Stimulated activated CD4-positive, alpha-beta T cell treated with anti-CD3 and anti-CD28 coated beads, Interleukin-1b, Interleukin-23, amount 100 ng/mL, for 24 hours (primary cell): ENCODE measurements around the gene ZNF648.
"Not testable (repeated sequence)": the region's sequence is repeated elsewhere in the genome, so short reads cannot be mapped to it uniquely, and the experiment has no call there.

ENCODE experiments used
- DNase-seq, 4 experiments: peaks; one replicate each; pipeline ENCODE4 v3.0.0-alpha.2; 2020; ENCODE audit warnings: low read depth in 4 of 4, low spot score in 1 of 4

Gene ZNF648

DNA sequence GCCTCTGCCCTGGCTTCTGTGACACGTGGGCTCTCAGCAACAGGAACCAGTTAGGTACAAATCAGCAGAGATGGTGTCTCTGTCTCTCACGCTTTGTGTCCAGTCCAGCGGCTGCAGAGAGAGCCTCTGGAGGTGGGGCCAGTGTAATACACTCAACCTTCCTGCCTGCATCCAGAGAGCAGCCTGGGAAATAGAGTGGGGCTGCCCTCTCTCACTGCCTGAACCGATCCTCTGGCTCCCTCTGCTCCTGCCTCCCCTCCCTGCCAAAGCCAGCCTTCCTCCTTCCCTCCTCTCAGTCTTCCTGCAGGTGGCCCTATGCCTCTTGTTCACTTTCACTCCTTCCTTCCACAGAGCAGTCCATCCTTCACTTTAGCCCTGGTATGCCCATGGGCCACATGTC is at the start of gene ZNF648:
Gene ZNF648 (minus strand): TSS at position 119 of the 400 bp plus-strand sequence. CDS start 3,702 bp downstream, outside the sequence.
- DNase-seq: no peak

GRCh38 chr1:182110635-182111034 is 49.1 kb upstream of the ZNF648 start:
- DNase-seq: no peak

DNA sequence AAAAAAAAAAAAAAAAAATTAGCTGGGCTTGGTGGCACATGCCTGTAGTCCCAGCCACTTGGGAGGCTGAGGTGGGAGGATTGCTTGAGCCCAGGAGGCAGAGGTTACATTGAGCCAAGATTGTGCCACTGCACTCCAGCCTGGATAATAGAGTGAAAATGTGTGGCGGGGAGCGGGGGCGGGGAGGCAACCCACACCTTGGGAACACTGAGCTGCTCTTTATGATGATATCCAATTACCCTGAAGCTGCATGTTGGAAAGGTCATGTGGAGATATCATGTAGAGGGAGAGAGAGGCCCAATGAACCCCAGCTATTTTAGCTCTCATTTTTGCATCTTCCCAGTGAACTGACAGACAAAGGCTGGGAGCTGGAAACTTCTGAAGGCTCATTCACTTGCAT is 48.3 kb upstream of the ZNF648 start:
- no peak for DNase-seq

- no peak for DNase-seq
These were observed 45.7 kb upstream of the ZNF648 start for GRCh38 chr1:182107209-182107608.

DNA sequence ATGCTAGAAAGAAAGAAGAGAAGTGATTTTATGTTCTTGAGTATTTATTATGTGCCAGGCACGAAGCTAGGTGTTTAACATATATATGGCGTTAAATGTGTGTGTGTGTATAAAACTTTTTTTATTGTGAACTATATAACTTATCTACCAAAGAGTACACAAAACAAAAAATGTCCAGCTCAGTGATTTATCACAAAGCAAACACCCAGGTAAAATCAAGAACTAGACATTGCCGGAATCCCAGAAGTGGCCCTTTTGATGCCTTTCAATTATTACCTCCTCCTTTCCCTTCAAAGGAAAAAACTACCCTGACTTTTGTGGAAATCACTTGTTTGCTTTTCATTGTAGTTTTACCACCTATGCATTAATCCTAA is 40.5 kb upstream of the ZNF648 start:
- DNase-seq: no peak

DNA sequence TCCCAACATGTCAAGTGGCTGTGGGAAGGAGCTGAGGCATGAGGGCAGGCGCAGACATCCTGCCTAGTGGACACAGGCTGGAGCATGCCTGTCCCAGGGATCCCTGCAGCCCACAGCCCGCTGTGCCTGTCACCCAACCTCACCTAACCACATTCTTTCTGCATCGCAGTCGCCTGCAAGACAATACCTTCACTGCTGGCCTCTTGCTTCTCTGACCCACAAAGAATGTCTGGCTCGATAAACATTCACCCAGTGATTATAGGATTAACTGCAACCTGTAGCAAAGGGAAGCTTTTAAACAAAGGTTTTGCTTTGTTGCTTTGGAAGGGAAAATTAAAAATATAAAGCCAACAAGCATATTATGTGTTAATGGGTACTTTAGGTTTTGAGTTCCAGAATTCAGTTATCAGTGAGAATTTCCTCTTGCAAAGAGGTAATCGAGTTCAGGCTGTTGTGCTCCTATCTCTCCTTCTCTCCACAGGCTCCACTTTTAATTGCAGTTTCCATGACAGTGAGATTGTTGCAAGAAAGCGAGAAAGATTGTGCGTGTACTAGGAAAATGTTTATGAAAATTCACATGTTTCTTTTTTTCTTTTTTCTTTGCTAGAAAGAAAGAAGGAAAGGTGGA is 40.0 kb upstream of the ZNF648 start:
- DNase-seq: no peak

DNA sequence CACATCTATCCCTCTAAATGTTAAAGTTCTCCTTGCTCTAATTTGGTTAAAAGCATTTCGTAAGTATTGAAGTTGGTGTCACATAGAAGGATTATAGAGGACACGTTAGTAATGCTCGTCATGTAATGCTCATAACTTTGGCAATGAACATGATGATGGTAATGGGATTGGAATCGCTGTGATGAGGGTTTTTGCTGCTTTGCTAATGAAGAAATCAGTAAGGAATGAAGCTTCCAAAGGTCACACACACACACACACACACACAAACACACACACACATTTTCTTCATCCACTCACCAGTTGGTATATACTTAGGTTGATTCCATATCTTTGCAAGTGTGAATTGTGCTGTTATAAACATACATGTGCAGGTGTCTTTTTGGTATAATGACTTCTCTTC is 36.8 kb upstream of the ZNF648 start:
- no peak for DNase-seq

- no peak for DNase-seq
These were observed 34.4 kb upstream of the ZNF648 start for GRCh38 chr1:182095946-182096345.

DNA sequence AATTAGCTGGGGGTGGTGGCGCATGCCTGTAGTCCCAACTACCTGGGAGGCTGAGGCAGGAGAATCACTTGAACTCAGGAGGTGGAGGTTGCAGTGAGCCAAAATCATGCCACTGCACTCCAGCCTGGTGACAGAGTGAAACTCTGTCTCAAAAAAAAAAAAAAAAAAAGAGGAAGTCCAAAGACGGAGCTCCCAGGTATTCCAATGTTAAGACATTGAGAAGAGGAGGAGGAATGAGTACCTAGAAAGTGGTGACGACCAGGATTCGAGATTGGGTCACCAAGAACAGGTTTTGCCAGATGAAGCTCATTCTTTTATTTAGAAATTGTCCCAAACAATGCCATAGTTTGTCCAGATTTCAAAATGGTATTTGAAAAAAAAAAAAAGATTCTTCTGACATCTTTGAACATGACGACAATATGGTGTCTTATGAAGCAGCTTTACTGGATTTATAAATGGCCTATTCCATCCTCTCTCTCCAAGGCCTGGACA is 33.0 kb upstream of the ZNF648 start:
- not testable (repeated sequence) for DNase-seq

- DNase-seq: no peak
These were observed 32.3 kb upstream of the ZNF648 start for GRCh38 chr1:182093781-182094180.

DNA sequence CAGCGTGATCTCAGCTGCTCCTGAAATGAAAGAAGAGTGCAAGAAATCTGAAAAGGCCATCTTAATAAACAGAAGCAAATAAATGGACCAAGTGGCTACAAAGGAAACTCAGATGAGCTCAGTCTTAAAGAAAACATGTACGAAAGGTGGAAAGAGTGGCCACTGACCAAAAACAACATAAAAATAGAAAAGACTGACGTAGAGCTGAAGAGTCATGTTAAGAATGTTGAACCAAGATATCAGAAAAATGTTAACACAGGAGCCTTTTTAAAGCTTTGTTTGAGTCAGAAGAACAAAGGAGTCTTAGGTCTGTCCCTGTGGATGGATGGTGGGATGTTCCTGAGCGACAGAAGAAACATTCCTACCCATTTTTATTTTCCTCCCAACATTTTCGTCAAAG is 30.8 kb upstream of the ZNF648 start:
- no peak for DNase-seq

DNA sequence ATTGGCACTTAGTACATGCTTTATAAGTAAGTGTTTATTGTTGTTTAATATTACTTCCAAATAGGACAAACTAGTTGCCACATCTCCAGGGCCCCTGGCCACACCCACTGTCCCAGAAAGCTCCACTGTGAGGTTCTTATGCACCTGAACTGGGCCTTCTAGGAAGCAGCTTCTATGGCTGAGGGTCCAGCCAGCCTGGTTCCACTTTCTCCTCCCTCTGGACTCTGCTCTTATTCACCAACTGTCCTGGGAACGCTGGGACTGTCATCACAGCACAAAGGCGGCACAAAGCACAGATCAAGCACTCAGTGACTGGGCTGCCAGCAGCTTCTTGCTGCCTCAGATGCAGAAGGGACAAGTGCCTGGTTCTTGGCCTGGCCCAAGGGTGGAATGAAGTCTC is 29.6 kb upstream of the ZNF648 start:
- no peak for DNase-seq

- no peak for DNase-seq
These were observed 26.3 kb upstream of the ZNF648 start for GRCh38 chr1:182087719-182088350.

- DNase-seq: no peak
These were observed 25.8 kb upstream of the ZNF648 start for GRCh38 chr1:182087304-182087703.

- no peak for DNase-seq
These were observed 25.1 kb upstream of the ZNF648 start for GRCh38 chr1:182086620-182087019.

DNA sequence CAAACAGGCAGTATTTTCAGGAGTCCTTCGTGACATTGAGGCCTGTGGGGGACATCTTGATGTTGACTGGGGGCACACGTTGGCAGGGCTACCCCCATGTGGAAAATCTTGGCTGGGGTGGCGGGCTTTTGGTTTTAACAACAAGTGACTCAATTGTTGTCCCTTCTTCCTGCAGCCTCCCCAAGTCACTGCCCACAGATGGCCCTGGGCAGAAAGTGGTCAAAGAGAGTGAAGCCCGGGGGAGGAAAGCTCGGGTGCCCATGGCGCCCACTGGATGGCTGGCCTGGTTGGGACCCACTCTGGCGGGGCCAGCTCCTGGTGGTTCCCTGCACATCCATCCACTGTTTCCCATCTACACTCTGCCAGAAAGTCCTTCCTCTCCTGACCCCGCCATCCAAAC is 24.6 kb upstream of the ZNF648 start:
- no peak for DNase-seq

DNA sequence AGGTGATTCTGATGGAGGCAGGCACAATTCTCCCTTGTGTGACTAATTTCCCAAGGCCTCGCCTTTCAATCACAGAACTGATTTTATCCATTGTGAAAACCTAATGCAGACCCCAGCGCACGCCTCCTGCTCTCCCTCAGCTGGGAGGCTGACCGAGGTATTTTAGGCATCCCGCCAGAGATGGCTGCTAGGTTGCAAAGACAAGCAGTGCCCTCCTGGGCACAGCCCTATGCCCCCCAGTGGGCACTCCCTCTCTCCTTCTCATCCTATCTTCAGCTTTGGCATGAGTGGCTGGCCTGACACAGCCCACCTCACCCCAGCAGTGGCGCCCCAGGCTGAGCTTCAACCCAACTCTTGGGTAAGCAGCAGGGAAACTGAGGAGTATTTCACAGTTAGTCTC is 24.2 kb upstream of the ZNF648 start:
- DNase-seq: no peak

- peak; percentile 58 to 70 (median 61) for DNase-seq
These were observed 23.2 kb upstream of the ZNF648 start for GRCh38 chr1:182084487-182085316.

- DNase-seq: no peak
These were observed 22.5 kb upstream of the ZNF648 start for GRCh38 chr1:182083851-182084486.

DNA sequence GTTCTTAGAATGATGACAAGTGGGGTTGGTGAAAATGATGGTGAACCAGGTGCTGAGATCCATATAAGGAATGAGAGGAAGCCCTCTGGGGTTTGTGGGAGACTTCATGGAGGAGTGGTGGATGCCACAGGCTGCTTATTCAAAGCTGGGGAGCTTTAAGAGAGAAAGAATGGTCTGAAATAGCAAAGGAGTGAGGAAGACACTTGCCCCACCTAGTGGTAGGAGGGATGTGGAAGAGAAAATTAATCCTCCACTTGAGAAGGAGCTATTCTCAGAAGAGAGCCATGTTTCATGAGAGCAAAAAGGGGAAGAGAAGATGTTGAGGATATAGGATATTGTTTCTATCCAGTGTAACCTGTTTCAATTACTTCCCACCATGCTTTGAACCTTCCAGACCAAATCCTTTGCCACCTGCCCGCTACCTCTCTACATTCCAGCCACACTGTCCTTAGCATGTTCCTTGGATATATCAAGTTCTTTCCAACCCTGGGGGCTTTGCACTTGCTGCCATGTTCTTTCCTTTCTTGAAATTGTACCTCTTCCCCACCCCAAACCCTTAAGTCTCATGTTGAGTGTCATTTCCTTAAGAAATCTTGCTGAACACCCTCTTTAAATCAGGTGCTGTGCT is 19.6 kb upstream of the ZNF648 start:
- DNase-seq: no peak

DNA sequence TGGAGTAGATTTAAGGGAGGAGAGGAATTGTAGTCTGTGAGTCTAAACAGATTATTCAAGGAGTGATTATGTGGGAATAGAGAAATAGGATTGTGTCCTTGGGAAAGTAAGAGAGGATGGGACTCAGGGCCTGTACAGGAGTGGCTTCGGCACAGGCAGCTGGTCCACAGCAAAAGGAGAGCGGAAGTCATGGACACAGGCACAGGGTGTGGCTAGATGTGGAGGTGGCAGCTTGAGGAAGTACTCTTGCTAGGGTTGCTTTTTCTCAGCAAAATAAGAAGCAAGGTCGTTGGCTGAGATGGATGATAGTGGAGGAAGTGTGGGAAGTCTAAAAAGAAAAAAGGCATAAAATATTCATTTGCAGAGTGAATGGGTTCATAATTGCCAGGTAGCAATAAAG is 18.5 kb upstream of the ZNF648 start:
- DNase-seq: no peak
